Right lobe of liver (tissue), 6 donors: Measurements from ENCODE around the gene FCRL5. TPM values are rescaled to one million over a fixed set of nuclear protein-coding genes. Genes with fewer than 3 reads are reported as not detected.

Source experiments
- ATAC-seq, 4 donors: fragments of 200-7000 bp; cut with Tn5 transposase; one replicate each; pipeline ENCODE4 v1.9.1; 2020; ENCODE audit warnings: mild to moderate bottlenecking in 4 of 4, moderate library complexity in 4 of 4
- DNase-seq, 3 donors: peaks; one replicate each; pipeline ENCODE4 v3.0.0-alpha.2; 2020
- H3K27ac ChIP-seq, 3 donors: fragments of 200-600 bp; one replicate each; pipeline ENCODE4 v1.8.0; 2022
- H3K27me3 ChIP-seq, 2 donors: fragments of 200-600 bp; one replicate each; pipeline ENCODE4 v1.8.0; 2022
- H3K36me3 ChIP-seq, 4 donors: fragments of 200-600 bp; sonication (generic) in 1 of 4; one replicate each; pipeline versions ENCODE4 v1.5.1 to v1.8.0; 2017 to 2022; ENCODE audit warnings: control low read depth in 1 of 4
- H3K4me1 ChIP-seq, 4 donors: fragments of 200-600 bp; sonication (generic) in 1 of 4; one replicate each; pipeline versions ENCODE4 v1.5.1 to v1.8.0; 2017 to 2022; ENCODE audit warnings: control low read depth in 1 of 4
- H3K4me3 ChIP-seq, 3 donors: fragments of 200-600 bp; one replicate each; pipeline ENCODE4 v1.8.0; 2022
- H3K9me3 ChIP-seq, 4 donors: fragments of 200-600 bp; sonication (generic) in 1 of 4; one replicate each; pipeline versions ENCODE4 v1.5.1 to v1.8.0; 2017 to 2022; ENCODE audit warnings: control low read depth in 1 of 4
- CTCF ChIP-seq, 4 donors: fragments of 200-600 bp in 3 of 4; fragments of 450-650 bp in 1 of 4; IDR thresholded peaks; one replicate each; pipeline versions ENCODE4 v1.5.1 to v1.8.0; 2016 to 2022; ENCODE audit warnings: antibody characterized with exemption in 4 of 4, mild to moderate bottlenecking in 2 of 4
- POLR2A ChIP-seq: fragments of 450-650 bp; IDR thresholded peaks from one replicate; pipeline ENCODE4 v1.6.1; 2017; ENCODE audit warnings: antibody characterized with exemption, mild to moderate bottlenecking
- WGBS: methylation state at CpG from one replicate; pipeline ENCODE4 v1.1.6; 2018; ENCODE audit warnings: low coverage, low lambda C conversion rate; ENCODE audit not compliant: insufficient coverage; ENCODE audit errors: missing lambda C conversion rate; 5-methylcytosine and 5-hydroxymethylcytosine counted together
- intact Hi-C, 2 donors: fragments of 100-400 bp; cut with DNase I; formaldehyde crosslinking; loops; one replicate each; pipeline versions ENCODE4 v1.11.2 to v1.14.1; 2022
- total RNA-seq, 6 experiments: library from RNA; depleted of rRNA in 2 of 6; stranded (reverse); fragments of >200 nt in 2 of 6; fragmentation: NEBNext Ultra II Directional in 3 of 6; extraction: Animal tissue kit (Norgen Biotek cat#: 25700) in 3 of 6; gene quantifications; one replicate each; pipeline versions ENCODE4 v1.1.0 to v1.2.4, GENCODE V29; 2016 to 2023
- donor health status: DM: no; HTN: yes; CAD: no.
- donor health status: DM: no; HTN: no; CAD: no.
- donor health status: DM: no; HTN: no; CAD: no.
- donor health status: DM: no; HTN: yes; CAD: no.
- donor health status: DM: no; HTN: yes; CAD: no.

Gene FCRL5
- total RNA-seq, 6 experiments from 2014 or later, result 0.15 to 0.61 (median 0.29) TPM

- Histone ChIP-seq H3K27ac (no peak overlapping the region), H3K4me3 (no peak overlapping the region), H3K4me1 (no peaks in the 10 kb centered on the region), H3K36me3 (no peaks in the 10 kb centered on the region), H3K9me3 (no peaks in the 10 kb centered on the region), H3K27me3 (no peaks in the 10 kb centered on the region)
- DNase-seq, result no peak
- TF ChIP-seq CTCF (IDR thresholded peaks at IDR 0.05) (no peak), POLR2A (no peak)
- WGBS, result 75% methylated on average over 5 of the region's 5 CpGs
- intact Hi-C loops, result no loop called here
- no peak for ATAC-seq
These were observed 28.4 kb downstream of the FCRL5 start for GRCh38 chr1:157523774-157524493.

DNA sequence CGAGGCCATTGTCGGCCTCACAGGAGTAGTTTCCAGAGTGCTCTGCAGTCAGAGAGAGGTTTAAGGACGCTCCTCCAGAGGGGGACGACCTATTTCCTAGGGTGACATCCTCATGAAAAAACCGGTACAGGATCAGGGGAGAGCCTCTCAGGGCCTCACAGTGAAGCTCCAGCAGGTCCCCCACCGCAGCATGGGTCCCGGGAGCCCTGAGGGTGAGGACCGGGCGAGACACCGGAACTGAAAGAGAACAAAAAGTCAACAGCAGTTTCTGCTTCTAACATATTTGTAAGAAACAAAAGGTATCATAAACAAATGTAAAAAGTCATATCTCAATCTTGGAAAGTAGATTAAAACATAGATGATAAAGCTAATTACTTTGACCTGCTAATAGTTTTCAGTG is 31.3 kb downstream of the FCRL5 start:
- no peak overlapping the region for H3K4me3 ChIP-seq
- H3K4me1 ChIP-seq, result no peaks in the 10 kb centered on the region
- intact Hi-C loops, result no loop called here
- ATAC-seq (no peak), DNase-seq (no peak)
- H3K27ac ChIP-seq, result no peak overlapping the region
- H3K9me3 ChIP-seq, result no peaks in the 10 kb centered on the region
- H3K36me3 ChIP-seq, result no peaks in the 10 kb centered on the region
- WGBS, result 77% methylated on average over 8 of the region's 10 CpGs
- H3K27me3 ChIP-seq, result no peaks in the 10 kb centered on the region
- no peak for TF ChIP-seq CTCF (IDR thresholded peaks at IDR 0.05)

DNA sequence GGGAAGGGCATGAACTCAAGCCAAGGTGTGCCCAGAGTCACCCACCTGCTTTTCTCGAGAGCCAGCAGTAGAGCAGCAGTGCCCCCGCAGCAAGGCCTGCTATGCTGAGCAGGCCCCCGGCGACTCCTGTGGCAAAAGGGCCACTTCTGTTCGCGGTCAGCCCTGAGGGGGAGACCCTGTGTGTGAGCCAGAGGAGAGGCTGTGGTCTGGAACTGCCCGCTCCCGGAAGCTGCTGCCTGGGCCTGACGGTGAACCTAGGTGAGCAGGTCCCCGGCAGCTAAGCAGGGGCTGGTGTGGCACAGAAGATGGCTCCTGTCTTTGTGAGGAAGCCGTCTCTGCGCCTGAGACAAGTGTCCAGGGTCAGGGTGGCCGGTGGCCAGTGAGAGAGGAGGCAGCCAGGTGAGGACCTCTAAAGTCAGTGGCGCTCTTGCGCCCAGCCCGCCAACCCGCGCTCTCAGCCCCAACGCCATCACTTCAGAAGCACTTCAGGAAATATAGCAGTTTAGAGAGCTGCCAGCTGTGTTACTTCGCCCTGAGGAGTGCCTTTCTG is 31.9 kb downstream of the FCRL5 start:
- no peaks in the 10 kb centered on the region for H3K9me3 ChIP-seq
- no peak overlapping the region for H3K27ac ChIP-seq
- no peaks in the 10 kb centered on the region for H3K27me3 ChIP-seq
- ATAC-seq, result no peak
- WGBS, result no CpG with 5 or more reads among the region's 20 CpGs
- H3K36me3 ChIP-seq, result no peaks in the 10 kb centered on the region
- TF ChIP-seq CTCF (IDR thresholded peaks at IDR 0.05) (no peak), POLR2A (no peak)
- DNase-seq, result no peak
- no peaks in the 10 kb centered on the region for H3K4me1 ChIP-seq
- intact Hi-C loops, result no loop called here
- H3K4me3 ChIP-seq, result no peak overlapping the region

- no peaks in the 10 kb centered on the region for H3K27me3 ChIP-seq
- no peaks in the 10 kb centered on the region for H3K36me3 ChIP-seq
- intact Hi-C loops, result no loop called here
- TF ChIP-seq CTCF (IDR thresholded peaks at IDR 0.05) (no peak), POLR2A (no peak)
- DNase-seq (no peak), ATAC-seq (no peak)
- 80% methylated on average over 1 of the region's 2 CpGs for WGBS
- no peaks in the 10 kb centered on the region for H3K4me1 ChIP-seq
- H3K4me3 ChIP-seq, result no peak overlapping the region
- no peak overlapping the region for H3K27ac ChIP-seq
- no peaks in the 10 kb centered on the region for H3K9me3 ChIP-seq
These were observed 32.9 kb downstream of the FCRL5 start for GRCh38 chr1:157519451-157519850.
